Measurements from ENCODE around the gene KIRREL1.

KIRREL1 gene

GRCh38 chr1:157993918-157994605 lies 617 bp downstream of the KIRREL1 start:
- peak; percentile 51 for TF ChIP-seq CTCF (IDR thresholded peaks at IDR 0.05; ENCODE audit: low read depth, low read length)
- Histone ChIP-seq H3K36me3 (peaks cover 27% of the 10 kb centered on the region), H3K9me3 (ENCODE audit: severe bottlenecking) (no peaks in the 10 kb centered on the region), H3K27me3 (ENCODE audit: insufficient read depth, low read depth, severe bottlenecking) (no peaks in the 10 kb centered on the region), H3K4me3 (ENCODE audit: low read depth, low read length) (peak overlapping the region; percentile 76), H3K27ac (peak overlapping the region; percentile 88)
- DNase-seq: peak; percentile 71

- H3K36me3 ChIP-seq: peaks cover 29% of the 10 kb centered on the region
- TF ChIP-seq CTCF (IDR thresholded peaks at IDR 0.05; ENCODE audit: low read depth, low read length): no peak
- no peak for DNase-seq
- H3K27ac ChIP-seq: no peak overlapping the region
- H3K4me3 ChIP-seq (ENCODE audit: low read depth, low read length): peak overlapping the region; percentile 76
- no peaks in the 10 kb centered on the region for H3K9me3 ChIP-seq (ENCODE audit: severe bottlenecking)
- no peaks in the 10 kb centered on the region for H3K27me3 ChIP-seq (ENCODE audit: insufficient read depth, low read depth, severe bottlenecking)
Measured at GRCh38 chr1:157994704-157995582, 1.5 kb downstream of the KIRREL1 start.

GRCh38 chr1:157995583-157996169 lies 2.2 kb downstream of the KIRREL1 start:
- H3K27me3 ChIP-seq (ENCODE audit: insufficient read depth, low read depth, severe bottlenecking): no peaks in the 10 kb centered on the region
- no peak for DNase-seq
- no peak for TF ChIP-seq CTCF (IDR thresholded peaks at IDR 0.05; ENCODE audit: low read depth, low read length)
- H3K4me3 ChIP-seq (ENCODE audit: low read depth, low read length): no peak overlapping the region
- H3K36me3 ChIP-seq: peaks cover 36% of the 10 kb centered on the region
- no peaks in the 10 kb centered on the region for H3K9me3 ChIP-seq (ENCODE audit: severe bottlenecking)
- H3K27ac ChIP-seq: no peak overlapping the region

- Histone ChIP-seq H3K36me3 (peaks cover 44% of the 10 kb centered on the region), H3K27ac (no peak overlapping the region), H3K9me3 (ENCODE audit: severe bottlenecking) (no peaks in the 10 kb centered on the region), H3K4me3 (ENCODE audit: low read depth, low read length) (no peak overlapping the region), H3K27me3 (ENCODE audit: insufficient read depth, low read depth, severe bottlenecking) (no peaks in the 10 kb centered on the region)
- DNase-seq: no peak
- TF ChIP-seq CTCF (IDR thresholded peaks at IDR 0.05; ENCODE audit: low read depth, low read length): no peak
Measured at GRCh38 chr1:157996433-157996832, 3.0 kb downstream of the KIRREL1 start.

GRCh38 chr1:158000507-158000906 lies 7.1 kb downstream of the KIRREL1 start:
- Histone ChIP-seq H3K4me3 (ENCODE audit: low read depth, low read length) (no peak overlapping the region), H3K27ac (no peak overlapping the region), H3K9me3 (ENCODE audit: severe bottlenecking) (no peaks in the 10 kb centered on the region), H3K27me3 (ENCODE audit: insufficient read depth, low read depth, severe bottlenecking) (no peaks in the 10 kb centered on the region), H3K36me3 (peaks cover 46% of the 10 kb centered on the region)
- no peak for DNase-seq
- no peak for TF ChIP-seq CTCF (IDR thresholded peaks at IDR 0.05; ENCODE audit: low read depth, low read length)

Measured in WERI-Rb-1 (cell line).